Activated CD4-positive, alpha-beta T cell treated with anti-CD3 and anti-CD28 coated beads, Interleukin-2, amount 50 U/mL, for 16 hours (primary cell): ENCODE measurements around the gene TMEM82.

Experiments used
- DNase-seq: peaks from one replicate; pipeline ENCODE4 v3.0.0-alpha.2; 2020

TMEM82 gene

GRCh38 chr1:15722411-15722810, 19.9 kb upstream of the TMEM82 start:
- DNase-seq, result no peak

DNA sequence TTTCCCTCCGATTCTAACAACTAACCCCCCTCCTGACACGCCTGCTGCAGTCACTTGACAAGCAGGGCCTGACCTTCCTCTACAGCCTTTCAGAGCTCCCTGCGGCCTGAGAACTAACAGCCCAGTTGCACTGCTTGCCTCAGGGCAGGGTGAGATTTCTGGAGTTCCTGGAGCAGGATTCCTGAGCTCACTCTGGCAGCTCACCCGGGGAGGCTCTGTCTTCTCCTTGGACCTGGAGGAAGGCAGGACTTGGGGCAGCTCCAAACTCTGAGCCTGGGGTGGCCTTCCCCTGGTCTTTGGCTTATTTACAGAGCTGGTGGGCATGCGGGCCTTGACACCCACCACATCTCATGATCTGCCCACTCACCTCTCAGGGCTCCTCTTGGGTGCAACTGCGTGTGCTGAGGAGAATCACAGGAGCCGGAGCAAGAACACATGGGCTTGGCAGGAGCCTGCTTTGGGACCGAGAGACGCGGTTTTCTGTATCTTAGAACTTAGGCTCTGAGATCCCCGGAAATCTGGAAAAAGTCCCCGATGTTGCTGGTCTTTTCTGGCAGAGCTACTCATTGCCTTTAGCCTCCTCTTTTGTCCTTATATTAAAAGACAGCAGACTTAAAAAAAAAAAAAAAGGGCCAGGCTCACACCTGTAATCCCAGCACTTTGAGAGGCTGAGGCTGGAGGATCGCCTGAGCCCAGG, 19.3 kb upstream of the TMEM82 start:
- DNase-seq, result no peak

- no peak for DNase-seq
Observed at GRCh38 chr1:15723631-15724246, 18.6 kb upstream of the TMEM82 start.

DNA sequence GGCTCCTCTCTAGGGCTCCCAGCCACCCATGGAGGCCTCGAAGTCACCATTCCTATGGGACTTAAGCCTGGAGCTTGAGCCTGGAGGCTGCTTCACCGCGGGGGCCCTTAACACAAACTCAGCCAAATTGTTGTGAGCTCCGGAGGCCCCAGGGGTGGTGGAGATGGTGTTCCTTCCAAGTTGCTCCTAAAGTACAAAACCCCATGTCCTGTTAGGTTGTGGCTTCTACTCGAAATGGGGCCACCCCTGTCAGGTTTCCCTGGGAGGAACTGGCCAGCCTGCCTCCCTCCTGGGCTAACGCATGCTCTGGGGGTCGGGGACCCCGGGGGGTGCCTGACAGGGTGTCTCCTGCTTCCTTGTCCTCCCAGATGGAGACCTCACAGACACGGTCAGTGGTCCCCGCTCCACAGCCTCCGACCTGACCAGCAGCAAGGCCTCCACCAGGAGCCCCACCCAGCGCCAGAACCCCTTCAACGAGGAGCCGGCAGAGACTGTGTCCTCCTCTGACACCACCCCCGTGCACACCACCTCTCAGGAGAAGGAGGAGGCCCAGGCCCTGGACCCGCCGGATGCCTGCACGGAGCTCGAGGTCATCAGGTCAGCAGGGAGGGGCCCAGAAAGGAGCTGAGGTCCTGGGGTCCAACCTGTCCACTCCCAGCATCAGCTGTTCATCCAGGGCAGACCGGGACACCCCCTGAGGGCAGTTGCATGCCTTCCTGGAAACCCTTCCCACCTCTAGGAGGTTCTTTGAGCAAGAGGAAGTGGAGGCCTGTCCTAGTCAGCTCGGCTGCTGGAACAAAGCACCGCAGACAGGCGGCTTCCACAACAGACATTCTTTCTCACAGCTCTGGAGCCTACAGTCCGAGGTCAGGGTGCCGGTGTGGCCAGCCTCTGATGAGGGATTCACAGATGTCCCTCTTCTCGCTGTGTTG, 17.1 kb upstream of the TMEM82 start:
- DNase-seq, result no peak

- DNase-seq, result no peak
Observed at GRCh38 chr1:15726508-15726907, 15.8 kb upstream of the TMEM82 start.

DNA sequence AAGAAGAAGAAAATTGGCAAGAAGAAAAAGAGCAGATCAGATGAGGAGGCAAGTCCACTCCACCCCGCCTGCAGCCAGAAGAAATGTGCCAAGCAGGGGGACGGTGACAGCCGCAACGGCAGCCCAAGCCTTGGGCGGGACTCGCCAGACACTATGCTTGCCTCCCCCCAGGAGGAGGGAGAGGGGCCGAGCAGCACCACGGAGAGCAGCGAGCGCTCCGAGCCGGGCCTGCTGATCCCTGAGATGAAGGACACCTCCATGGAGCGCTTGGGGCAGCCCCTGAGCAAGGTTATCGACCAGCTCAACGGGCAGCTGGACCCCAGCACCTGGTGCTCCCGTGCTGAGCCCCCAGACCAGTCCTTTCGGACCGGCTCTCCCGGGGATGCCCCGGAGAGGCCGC, 15.3 kb upstream of the TMEM82 start:
- DNase-seq, result no peak

- DNase-seq, result no peak
Observed at GRCh38 chr1:15727424-15727823, 14.9 kb upstream of the TMEM82 start.

DNA sequence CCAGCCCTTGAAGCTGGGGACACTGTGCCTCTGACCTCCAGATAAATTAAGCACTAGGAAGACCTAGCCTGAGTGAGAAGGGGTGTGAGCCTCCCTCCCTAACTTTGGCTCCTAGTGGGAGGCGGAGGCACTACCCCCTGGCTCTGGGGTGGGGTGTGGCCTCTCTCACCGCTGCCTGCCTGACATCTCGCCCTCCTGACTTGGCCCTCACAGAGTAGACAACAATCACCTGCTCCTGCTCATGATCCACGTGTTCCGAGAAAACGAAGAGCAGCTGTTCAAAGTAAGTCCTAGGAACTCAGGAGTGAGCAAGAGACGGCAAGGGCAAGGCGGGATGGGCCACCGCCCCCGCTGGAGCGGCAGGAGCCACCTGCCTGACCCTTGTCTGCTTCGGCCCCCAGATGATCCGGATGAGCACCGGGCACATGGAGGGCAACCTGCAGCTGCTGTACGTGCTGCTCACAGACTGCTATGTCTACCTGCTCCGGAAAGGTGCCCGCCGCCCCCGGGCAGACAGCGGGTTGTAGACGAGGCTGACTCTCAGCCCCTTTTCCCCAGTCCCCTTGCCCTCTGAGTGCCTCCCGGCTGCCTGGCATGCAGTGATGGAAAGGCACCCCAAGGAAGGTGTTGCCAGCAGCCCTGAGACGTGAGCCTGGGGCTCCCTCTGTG, 14.3 kb upstream of the TMEM82 start:
- no peak for DNase-seq

GRCh38 chr1:15728937-15729657, 13.2 kb upstream of the TMEM82 start:
- no peak for DNase-seq

- DNase-seq, result no peak
Observed at GRCh38 chr1:15730423-15730822, 11.9 kb upstream of the TMEM82 start.

DNA sequence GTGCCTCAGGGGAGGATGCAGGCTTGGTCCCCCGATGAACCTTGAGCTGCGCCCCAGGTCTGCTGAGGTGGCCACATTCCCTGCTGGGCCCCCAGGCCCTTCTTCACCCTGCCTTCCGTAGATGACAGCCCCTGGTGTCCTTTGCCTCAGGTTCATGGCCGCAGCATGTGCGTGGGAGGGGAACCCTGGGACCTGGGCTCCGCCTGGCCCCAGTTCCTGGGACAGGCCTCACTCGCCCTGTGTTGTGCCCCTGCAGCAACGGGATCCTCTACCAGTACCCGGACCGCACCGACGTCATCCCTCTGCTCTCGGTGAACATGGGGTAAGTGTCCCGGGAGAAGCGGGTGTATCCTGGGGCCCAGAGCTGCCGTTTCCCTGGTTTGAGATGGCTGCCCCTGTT, 11.4 kb upstream of the TMEM82 start:
- no peak for DNase-seq

DNA sequence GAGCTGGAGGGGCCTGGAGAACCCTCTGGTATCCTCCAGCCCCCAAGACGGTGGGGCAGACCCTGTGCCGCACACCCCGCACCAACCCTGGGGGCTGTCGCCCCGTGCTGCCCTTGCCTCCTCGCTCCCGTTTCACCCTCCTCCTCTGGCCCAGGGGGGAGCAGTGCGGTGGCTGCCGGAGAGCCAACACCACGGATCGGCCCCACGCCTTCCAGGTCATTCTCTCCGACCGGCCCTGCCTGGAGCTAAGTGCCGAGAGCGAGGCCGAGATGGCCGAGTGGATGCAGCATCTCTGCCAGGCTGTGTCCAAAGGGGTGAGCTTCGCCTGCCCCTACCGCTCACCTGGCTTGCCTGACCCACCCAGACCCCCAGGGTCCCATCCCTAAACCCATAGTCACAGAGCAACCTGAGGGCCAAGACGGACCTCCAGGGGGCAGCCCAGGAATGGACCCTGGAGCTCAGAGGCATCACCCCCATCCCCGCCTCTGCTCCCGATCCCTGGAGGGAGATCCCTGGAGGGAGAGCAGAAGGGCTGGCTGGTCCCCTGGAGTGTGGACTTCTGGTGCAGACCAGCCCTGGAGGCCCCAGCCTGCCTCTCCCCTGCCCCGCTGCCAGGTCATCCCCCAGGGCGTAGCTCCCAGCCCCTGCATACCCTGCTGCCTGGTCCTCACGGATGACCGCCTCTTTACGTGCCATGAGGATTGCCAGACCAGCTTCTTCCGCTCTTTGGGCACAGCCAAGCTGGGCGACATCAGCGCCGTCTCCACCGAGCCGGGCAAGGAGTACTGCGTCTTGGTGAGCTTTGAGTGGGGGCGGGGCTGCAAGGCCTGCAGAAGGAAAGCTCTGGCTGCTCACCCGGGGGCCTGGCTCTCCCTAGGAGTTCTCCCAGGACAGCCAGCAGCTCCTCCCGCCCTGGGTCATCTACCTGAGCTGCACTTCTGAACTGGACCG, 10.3 kb upstream of the TMEM82 start:
- DNase-seq, result no peak

DNA sequence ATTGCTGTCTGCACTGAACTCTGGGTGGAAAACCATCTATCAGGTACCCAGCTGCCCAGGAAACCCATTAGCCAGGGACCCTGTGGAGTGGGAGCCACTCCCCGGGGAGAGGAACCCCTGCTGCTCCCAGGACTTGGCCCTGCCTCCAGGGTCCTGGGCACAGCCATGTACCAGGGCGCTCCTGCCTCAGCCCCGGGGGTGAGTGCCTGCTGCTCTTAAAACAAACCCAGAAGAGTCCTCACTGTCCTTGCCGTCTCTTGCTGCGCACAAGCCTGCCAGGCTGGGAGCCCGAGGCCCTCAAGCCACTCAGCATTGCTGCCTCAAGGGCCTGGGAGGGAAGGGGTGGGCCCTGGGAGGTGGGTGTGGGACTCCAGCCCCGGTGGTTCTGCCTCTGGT, 9.6 kb upstream of the TMEM82 start:
- DNase-seq, result no peak

DNA sequence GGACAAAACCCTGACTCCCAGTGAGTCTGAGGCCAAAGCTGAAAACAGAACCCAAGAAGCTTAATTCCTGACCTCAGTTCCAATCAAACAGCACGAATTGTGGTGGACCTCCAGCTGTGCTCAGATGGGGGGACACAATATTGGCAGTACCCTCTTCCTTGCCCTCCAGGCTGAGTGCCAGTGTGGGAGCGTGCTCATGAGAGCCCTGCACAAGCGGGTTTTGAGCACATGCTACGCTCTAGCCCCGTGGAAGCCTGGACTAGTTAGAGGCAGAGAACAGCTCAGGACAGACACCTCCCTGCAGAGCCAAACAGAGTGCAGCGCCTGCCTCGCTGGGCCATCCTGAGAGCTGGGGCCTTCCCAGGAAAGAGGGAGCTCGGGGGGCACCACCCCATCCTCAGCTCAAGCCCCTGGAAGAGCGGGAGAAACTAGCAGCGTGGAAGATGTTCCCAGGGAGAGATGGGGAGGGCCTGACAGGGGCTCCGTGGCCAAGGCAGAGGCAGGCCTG, 9.0 kb upstream of the TMEM82 start:
- no peak for DNase-seq

GRCh38 chr1:15733726-15734226, 8.5 kb upstream of the TMEM82 start:
- DNase-seq, result no peak

DNA sequence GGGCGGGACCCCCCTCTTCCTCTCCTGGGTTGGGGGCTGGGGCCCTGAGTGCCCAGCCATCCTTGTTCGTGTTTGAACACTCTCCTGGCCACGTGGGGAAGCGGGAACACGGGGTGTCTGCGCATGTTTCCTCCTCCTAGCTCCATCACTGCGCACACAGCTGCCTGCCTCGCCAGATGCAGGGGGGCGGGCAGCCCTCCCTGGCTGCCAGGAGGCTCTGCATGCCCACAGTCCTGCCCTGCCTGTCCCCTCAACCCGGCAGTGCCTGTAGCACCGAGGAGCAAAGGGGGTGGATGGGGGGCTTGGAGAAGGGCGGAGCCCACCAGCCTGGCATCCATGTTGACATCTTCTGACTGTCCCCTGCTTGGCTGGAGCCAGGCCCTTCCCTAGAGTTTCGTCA, 8.0 kb upstream of the TMEM82 start:
- DNase-seq, result no peak

DNA sequence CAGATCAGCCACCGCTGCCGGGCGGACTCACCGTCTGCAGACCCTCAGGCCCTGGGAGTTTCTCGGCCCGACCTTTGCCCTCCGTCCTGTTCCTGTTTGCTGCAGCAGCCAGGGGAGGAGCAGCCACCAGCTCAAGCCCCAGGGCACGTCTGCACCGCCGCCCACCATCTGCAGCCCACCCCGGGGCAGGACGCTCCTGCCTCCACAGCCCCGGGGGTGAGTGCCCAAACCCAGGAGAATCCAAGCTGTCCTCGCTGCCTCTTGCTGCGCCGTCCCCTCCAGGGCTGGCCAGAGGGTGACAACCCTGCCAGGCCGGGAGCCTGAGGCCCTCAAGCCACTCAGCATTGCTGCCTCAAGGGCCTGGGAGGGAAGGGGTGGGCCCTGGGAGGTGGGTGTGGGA, 7.4 kb upstream of the TMEM82 start:
- no peak for DNase-seq

- DNase-seq, result no peak
Observed at GRCh38 chr1:15735304-15736037, 6.8 kb upstream of the TMEM82 start.

DNA sequence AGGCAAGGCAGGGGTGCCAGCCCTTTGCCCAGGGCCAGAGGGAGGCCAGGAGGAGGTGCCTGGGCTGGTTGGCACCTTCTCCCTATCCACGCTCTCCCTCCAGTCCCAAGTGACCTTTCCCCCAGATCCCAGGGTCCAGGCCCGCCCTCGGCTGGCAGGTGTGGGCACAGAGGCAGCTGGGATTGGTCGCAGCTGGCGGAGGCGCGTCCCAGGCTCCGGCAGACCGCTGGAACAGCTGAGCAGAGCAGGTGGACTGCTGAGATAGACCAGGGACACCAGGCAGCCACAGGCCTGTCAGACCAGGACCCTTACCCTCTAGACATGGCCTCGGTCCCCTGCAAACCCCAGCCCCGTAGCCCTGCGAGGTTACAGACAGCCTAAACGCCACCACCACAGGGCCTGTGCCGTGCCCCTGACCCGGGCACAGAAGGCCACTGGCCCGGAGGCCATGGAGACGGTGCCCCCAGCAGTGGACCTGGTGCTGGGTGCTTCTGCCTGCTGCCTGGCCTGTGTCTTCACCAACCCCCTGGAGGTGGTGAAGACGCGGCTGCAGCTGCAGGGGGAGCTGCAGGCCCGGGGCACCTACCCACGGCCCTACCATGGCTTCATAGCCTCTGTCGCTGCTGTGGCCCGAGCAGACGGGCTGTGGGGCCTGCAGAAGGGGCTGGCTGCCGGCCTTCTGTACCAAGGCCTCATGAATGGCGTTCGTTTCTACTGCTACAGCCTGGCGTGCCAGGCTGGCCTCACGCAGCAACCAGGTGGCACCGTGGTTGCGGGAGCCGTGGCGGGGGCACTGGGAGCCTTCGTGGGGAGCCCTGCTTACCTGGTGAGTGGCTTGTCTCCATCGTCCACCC, 6.0 kb upstream of the TMEM82 start, which contains the start of gene SLC25A34:
SLC25A34 (plus strand) TSS at position 221 of the 854 bp plus-strand sequence; CDS start at position 449, 228 bp downstream.
- no peak for DNase-seq
